PC-3 (cell line): ENCODE results near the gene RALB. TPM values are rescaled to one million over a fixed set of nuclear protein-coding genes. Genes with fewer than 3 reads are reported as not detected.

Experiments
- ATAC-seq: fragments of 200-7000 bp; cut with Tn5 transposase; 2 replicates; pipeline ENCODE4 v1.9.1; 2020; ENCODE audit warnings: mild to moderate bottlenecking, moderate library complexity
- BruUV-seq: library from RNA; stranded (reverse); fragments of 400-500 nt; replicated peaks from 2 replicates; lab custom pipeline; 2021; lab: Mats Ljungman, UMichigan
- CTCF ChIA-PET: fragments of 300-600 bp; sonication (Branson Sonifier 250); formaldehyde crosslinking; loops from one replicate; lab custom pipeline; 2022; ENCODE audit warnings: antibody characterized with exemption; lab: Charles Lee
- POLR2A ChIA-PET: fragments of 300-600 bp; sonication (Branson Sonifier 250); formaldehyde crosslinking; loops from one replicate; lab custom pipeline; 2022; ENCODE audit warnings: antibody characterized with exemption; ENCODE audit not compliant: unreplicated experiment; lab: Charles Lee
- DNase-seq: peaks from one replicate; pipeline ENCODE4 v3.0.0-alpha.2; 2015
- H2AFZ ChIP-seq: fragments of 300-600 bp; sonication (generic); 2 replicates; pipeline ENCODE4 v1.6.0; 2016; ENCODE audit warnings: antibody characterized with exemption, low read length
- H3F3A ChIP-seq: fragments of 300-600 bp; sonication (generic); one replicate; pipeline ENCODE4 v1.6.0; 2017; ENCODE audit warnings: antibody characterized with exemption, low read length, control low read depth, mild to moderate bottlenecking; ENCODE audit not compliant: unreplicated experiment
- H3K27ac ChIP-seq: fragments of 300-600 bp; sonication (generic); 2 replicates; pipeline ENCODE4 v1.5.1; 2016; ENCODE audit warnings: mild to moderate bottlenecking, low read length
- H3K27me3 ChIP-seq: fragments of 300-600 bp; sonication (generic); 2 replicates; pipeline ENCODE4 v1.6.1; 2016; ENCODE audit warnings: low read length, mixed read lengths
- H3K36me3 ChIP-seq: fragments of 300-600 bp; sonication (generic); 2 replicates; pipeline ENCODE4 v1.6.1; 2016; ENCODE audit warnings: low read depth, mixed run types, low read length, mixed read lengths
- H3K4me1 ChIP-seq: fragments of 300-600 bp; sonication (generic); 2 replicates; pipeline ENCODE4 v1.5.1; 2016; ENCODE audit warnings: low read length; ENCODE audit not compliant: insufficient read depth
- H3K4me2 ChIP-seq: fragments of 300-600 bp; sonication (generic); 2 replicates; pipeline ENCODE4 v1.6.0; 2016; ENCODE audit warnings: low read length
- H3K4me3 ChIP-seq: fragments of 300-600 bp; sonication (generic); 2 replicates; pipeline ENCODE4 v1.5.1; 2016; ENCODE audit warnings: mild to moderate bottlenecking, low read length, mixed read lengths
- H3K79me2 ChIP-seq: fragments of 300-600 bp; sonication (generic); 2 replicates; pipeline ENCODE4 v1.6.1; 2017; ENCODE audit warnings: low read length, mixed read lengths
- H3K9ac ChIP-seq: fragments of 300-600 bp; sonication (generic); 2 replicates; pipeline ENCODE4 v1.6.0; 2016; ENCODE audit warnings: mild to moderate bottlenecking, low read length
- H3K9me2 ChIP-seq: fragments of 300-600 bp; sonication (generic); replicated peaks from 2 replicates; pipeline ENCODE4 v1.6.1; 2016; ENCODE audit warnings: mixed run types, low read length, mixed read lengths
- H3K9me3 ChIP-seq: fragments of 300-600 bp; sonication (generic); 2 replicates; pipeline ENCODE4 v1.6.1; 2016; ENCODE audit warnings: low read length, mixed read lengths
- H4K20me1 ChIP-seq: fragments of 300-600 bp; sonication (generic); 2 replicates; pipeline ENCODE4 v1.6.1; 2016; ENCODE audit warnings: low read length, mixed read lengths
- EZH2 ChIP-seq: fragments of 300-600 bp; sonication (generic); IDR thresholded peaks from one replicate; pipeline ENCODE4 v1.6.1; 2017; ENCODE audit warnings: antibody characterized with exemption, mild to moderate bottlenecking, low read length; ENCODE audit not compliant: unreplicated experiment
- EZH2phosphoT487 ChIP-seq: fragments of 300-600 bp; sonication (generic); IDR thresholded peaks from 2 replicates; pipeline ENCODE4 v1.6.1; 2018; ENCODE audit warnings: mild to moderate bottlenecking, antibody characterized with exemption, low read length, borderline replicate concordance
- intact Hi-C: fragments of 100-400 bp; cut with micrococcal nuclease; formaldehyde crosslinking; loops from 2 replicates; pipeline ENCODE4 v1.9.0; 2023
- total RNA-seq: library from RNA; depleted of rRNA; stranded (reverse); fragments of >200 nt; gene quantifications from 2 replicates; pipeline ENCODE4 v1.2.3, GENCODE V29; 2014
- TF ChIP-seq, protein P1 (sequence below): fragments of 300-600 bp; sonication (generic); conservative IDR thresholded peaks from 2 replicates; pipeline ENCODE4 v1.5.1; 2017; ENCODE audit warnings: antibody characterized with exemption, low read depth, mild to moderate bottlenecking, low read length

Gene RALB
- total RNA-seq, 1 experiment from 2014 or later = 57.9 TPM

GRCh38 chr2:120283649-120284048 lies 31.0 kb downstream of the RALB start:
- no peaks in the 10 kb centered on the region for H3K9me3 ChIP-seq
- no peaks in the 10 kb centered on the region for H3K9me2 ChIP-seq
- intact Hi-C loops = no loop called here
- no peaks in the 10 kb centered on the region for H4K20me1 ChIP-seq
- H3K27me3 ChIP-seq = no peaks in the 10 kb centered on the region
- BruUV-seq = no TSS peak
- no peak for TF ChIP-seq EZH2phosphoT487
- TF ChIP-seq, protein P1, sequence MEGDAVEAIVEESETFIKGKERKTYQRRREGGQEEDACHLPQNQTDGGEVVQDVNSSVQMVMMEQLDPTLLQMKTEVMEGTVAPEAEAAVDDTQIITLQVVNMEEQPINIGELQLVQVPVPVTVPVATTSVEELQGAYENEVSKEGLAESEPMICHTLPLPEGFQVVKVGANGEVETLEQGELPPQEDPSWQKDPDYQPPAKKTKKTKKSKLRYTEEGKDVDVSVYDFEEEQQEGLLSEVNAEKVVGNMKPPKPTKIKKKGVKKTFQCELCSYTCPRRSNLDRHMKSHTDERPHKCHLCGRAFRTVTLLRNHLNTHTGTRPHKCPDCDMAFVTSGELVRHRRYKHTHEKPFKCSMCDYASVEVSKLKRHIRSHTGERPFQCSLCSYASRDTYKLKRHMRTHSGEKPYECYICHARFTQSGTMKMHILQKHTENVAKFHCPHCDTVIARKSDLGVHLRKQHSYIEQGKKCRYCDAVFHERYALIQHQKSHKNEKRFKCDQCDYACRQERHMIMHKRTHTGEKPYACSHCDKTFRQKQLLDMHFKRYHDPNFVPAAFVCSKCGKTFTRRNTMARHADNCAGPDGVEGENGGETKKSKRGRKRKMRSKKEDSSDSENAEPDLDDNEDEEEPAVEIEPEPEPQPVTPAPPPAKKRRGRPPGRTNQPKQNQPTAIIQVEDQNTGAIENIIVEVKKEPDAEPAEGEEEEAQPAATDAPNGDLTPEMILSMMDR = peak; percentile 22; the same call in 1 of the 2 replicates
- H3K4me1 ChIP-seq = peaks cover 19% of the 10 kb centered on the region
- ChIA-PET CTCF (no interaction called here), POLR2A (no interaction called here)
- H2AFZ ChIP-seq = no peak overlapping the region
- no peak for DNase-seq
- no peak overlapping the region for H3K4me2 ChIP-seq
- H3K36me3 ChIP-seq = peaks cover 27% of the 10 kb centered on the region
- peaks cover 2% of the 10 kb centered on the region; the same call in 1 of the 2 replicates for H3K79me2 ChIP-seq
- no peak overlapping the region for H3K9ac ChIP-seq
- no peak overlapping the region for H3K27ac ChIP-seq
- peaks cover 4% of the 10 kb centered on the region for H3F3A ChIP-seq
- no peak for ATAC-seq
- H3K4me3 ChIP-seq = no peak overlapping the region

DNA sequence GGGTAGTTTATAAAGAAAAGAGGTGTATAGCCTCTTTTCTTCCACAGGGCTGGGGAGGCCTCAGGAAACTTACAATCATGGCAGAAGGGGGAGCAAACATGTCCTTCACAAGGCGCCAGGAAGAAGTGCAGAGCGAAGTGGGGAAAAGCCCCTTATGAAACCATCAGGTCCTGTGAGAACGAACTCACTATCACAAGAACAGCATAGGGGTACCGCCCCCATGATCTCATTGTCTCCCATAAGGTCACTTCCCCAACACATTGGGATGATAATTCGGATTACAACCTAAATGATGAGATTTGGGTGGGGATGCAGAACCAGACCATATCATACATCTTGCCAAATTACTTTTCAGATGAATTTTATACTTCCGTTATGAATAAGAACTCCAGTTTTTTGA lies 32.4 kb downstream of the RALB start:
- BruUV-seq = no TSS peak
- intact Hi-C loops = no loop called here

More for the DNA sequence above, 32.4 kb downstream of the RALB start:
- Histone ChIP-seq H3K9ac (no peak overlapping the region), H3K27me3 (no peaks in the 10 kb centered on the region), H4K20me1 (no peaks in the 10 kb centered on the region), H3K27ac (no peak overlapping the region), H3K79me2 (peaks cover 13% of the 10 kb centered on the region), H2AFZ (no peak overlapping the region), H3K36me3 (peaks cover 21% of the 10 kb centered on the region), H3K4me1 (peaks cover 19% of the 10 kb centered on the region), H3F3A (peaks cover 4% of the 10 kb centered on the region), H3K9me3 (no peaks in the 10 kb centered on the region), H3K9me2 (no peaks in the 10 kb centered on the region), H3K4me2 (no peak overlapping the region), H3K4me3 (no peak overlapping the region)
- ATAC-seq = no peak
- CTCF ChIA-PET = no interaction called here
- no peak for DNase-seq
- POLR2A ChIA-PET = no interaction called here
- no peak for TF ChIP-seq EZH2
- no peak for TF ChIP-seq EZH2phosphoT487
- TF ChIP-seq, protein P1 = no peak
